Endothelial cell (in vitro differentiated cells): ENCODE data around the gene TTLL8. TPM values are rescaled to one million over a fixed set of nuclear protein-coding genes. Genes with fewer than 3 reads are reported as not detected.

Source experiments
- DNase-seq: peaks from one replicate; pipeline ENCODE4 v3.0.0; 2021; ENCODE audit warnings: low spot score
- H3K27ac Mint-ChIP-seq: one replicate; pipeline ENCODE4 v1.8.0; 2021; ENCODE audit warnings: mixed read lengths, inconsistent platforms; ENCODE audit not compliant: unreplicated experiment
- H3K27me3 Mint-ChIP-seq: one replicate; pipeline ENCODE4 v1.8.0; 2021; ENCODE audit warnings: mild to moderate bottlenecking, moderate library complexity, mixed read lengths, inconsistent platforms; ENCODE audit not compliant: unreplicated experiment
- H3K36me3 Mint-ChIP-seq: one replicate; pipeline ENCODE4 v1.8.0; 2021; ENCODE audit warnings: mild to moderate bottlenecking, low read depth, mixed read lengths, inconsistent platforms; ENCODE audit not compliant: unreplicated experiment
- H3K4me1 Mint-ChIP-seq: one replicate; pipeline ENCODE4 v1.8.0; 2021; ENCODE audit warnings: mild to moderate bottlenecking, mixed read lengths, inconsistent platforms; ENCODE audit not compliant: unreplicated experiment
- H3K4me3 Mint-ChIP-seq: one replicate; pipeline ENCODE4 v1.8.0; 2021; ENCODE audit warnings: mild to moderate bottlenecking, mixed read lengths, inconsistent platforms; ENCODE audit not compliant: unreplicated experiment
- H3K9me3 Mint-ChIP-seq: one replicate; pipeline ENCODE4 v1.8.0; 2021; ENCODE audit warnings: mixed read lengths, inconsistent platforms; ENCODE audit not compliant: unreplicated experiment
- CTCF ChIP-seq: fragments of 200-600 bp; sonication (generic); IDR thresholded peaks from one replicate; pipeline ENCODE4 v1.5.0; 2021; ENCODE audit warnings: antibody characterized with exemption; ENCODE audit not compliant: unreplicated experiment
- total RNA-seq: library from RNA; stranded (reverse); fragmentation: NEBNext Ultra II Directional; extraction: Animal tissue kit (Norgen Biotek cat#: 25700); gene quantifications from one replicate; pipeline ENCODE4 v1.2.1, GENCODE V29; 2021; ENCODE audit not compliant: unreplicated experiment

Gene TTLL8
- total RNA-seq, 1 donor from 2014 or later: not detected

- H3K9me3 Mint-ChIP-seq: no peaks in the 10 kb centered on the region
Measured at GRCh38 chr22:50056214-50056972, 1.7 kb downstream of the TTLL8 start.

GRCh38 chr22:50053861-50054260, 4.2 kb downstream of the TTLL8 start:
- peaks cover 5% of the 10 kb centered on the region for H3K36me3 Mint-ChIP-seq
- H3K27ac Mint-ChIP-seq: no peak overlapping the region
- no peaks in the 10 kb centered on the region for H3K4me1 Mint-ChIP-seq
- H3K4me3 Mint-ChIP-seq: no peak overlapping the region
- TF ChIP-seq CTCF: no peak
- peaks cover 10% of the 10 kb centered on the region for H3K27me3 Mint-ChIP-seq
- DNase-seq: no peak
- no peaks in the 10 kb centered on the region for H3K9me3 Mint-ChIP-seq

More at GRCh38 chr22:50056214-50056972, 1.7 kb downstream of the TTLL8 start:
- H3K36me3 Mint-ChIP-seq: peaks cover 5% of the 10 kb centered on the region
- no peak for TF ChIP-seq CTCF
- peaks cover 9% of the 10 kb centered on the region for H3K27me3 Mint-ChIP-seq
- no peak overlapping the region for H3K27ac Mint-ChIP-seq
- peaks cover 10% of the 10 kb centered on the region for H3K4me1 Mint-ChIP-seq
- DNase-seq: no peak
- H3K4me3 Mint-ChIP-seq: no peak overlapping the region

- Mint-ChIP-seq H3K4me1 (no peaks in the 10 kb centered on the region), H3K36me3 (peaks cover 5% of the 10 kb centered on the region), H3K4me3 (no peak overlapping the region), H3K9me3 (no peaks in the 10 kb centered on the region), H3K27ac (no peak overlapping the region), H3K27me3 (peaks cover 10% of the 10 kb centered on the region)
- no peak for DNase-seq
- TF ChIP-seq CTCF: no peak
Measured at GRCh38 chr22:50051930-50052329, 6.2 kb downstream of the TTLL8 start.

- DNase-seq: no peak
- peaks cover 5% of the 10 kb centered on the region for H3K27me3 Mint-ChIP-seq
- no peak overlapping the region for H3K27ac Mint-ChIP-seq
- no peak overlapping the region for H3K4me3 Mint-ChIP-seq
- no peaks in the 10 kb centered on the region for H3K4me1 Mint-ChIP-seq
- TF ChIP-seq CTCF: no peak
- H3K9me3 Mint-ChIP-seq: no peaks in the 10 kb centered on the region
- H3K36me3 Mint-ChIP-seq: peaks cover 5% of the 10 kb centered on the region
Measured at GRCh38 chr22:50049299-50050195, 8.6 kb downstream of the TTLL8 start.
